OCI-LY7 (cell line): ENCODE data around the gene CDKN2C. TPM values are rescaled to one million over a fixed set of nuclear protein-coding genes. Genes with fewer than 3 reads are reported as not detected.

Source experiments
- BruUV-seq: library from RNA; stranded (reverse); fragments of 400-500 nt; replicated peaks from 2 replicates; lab custom pipeline; 2021; lab: Mats Ljungman, UMichigan
- CTCF ChIA-PET: fragments of 300-600 bp; sonication (Branson Sonifier 250); formaldehyde crosslinking; loops from one replicate; lab custom pipeline; 2022; ENCODE audit warnings: antibody characterized with exemption; ENCODE audit not compliant: unreplicated experiment; lab: Charles Lee
- POLR2A ChIA-PET: fragments of 300-600 bp; sonication (Branson Sonifier 250); formaldehyde crosslinking; loops from one replicate; lab custom pipeline; 2022; ENCODE audit warnings: antibody characterized with exemption; lab: Charles Lee
- DNase-seq: peaks from one replicate; pipeline ENCODE4 v3.0.0-alpha.2; 2015; ENCODE audit warnings: low spot score
- H2AFZ ChIP-seq: fragments of 200-600 bp; sonication (generic), shearing (Covaris generic); 2 replicates; pipeline ENCODE4 v1.6.1; 2014; ENCODE audit warnings: mild to moderate bottlenecking, antibody characterized with exemption, low read length, moderate library complexity
- H3K27ac ChIP-seq: fragments of 200-600 bp; sonication (generic); 2 replicates; pipeline ENCODE4 v1.5.1; 2014; ENCODE audit warnings: mixed run types, low read depth, mild to moderate bottlenecking, moderate library complexity, low read length, inconsistent platforms; ENCODE audit not compliant: poor library complexity, severe bottlenecking
- H3K36me3 ChIP-seq: fragments of 200-600 bp; sonication (generic); 2 replicates; pipeline ENCODE4 v1.6.1; 2014; ENCODE audit warnings: mild to moderate bottlenecking, antibody characterized with exemption, low read length, moderate library complexity, mixed read lengths; ENCODE audit not compliant: insufficient read depth
- H3K4me1 ChIP-seq: fragments of 200-600 bp; sonication (generic); 2 replicates; pipeline ENCODE4 v1.5.1; 2014; ENCODE audit warnings: mild to moderate bottlenecking, low read length; ENCODE audit not compliant: insufficient read depth, poor library complexity, severe bottlenecking
- H3K4me2 ChIP-seq: fragments of 200-600 bp; sonication (generic); 2 replicates; pipeline ENCODE4 v1.6.1; 2014; ENCODE audit warnings: mild to moderate bottlenecking, low read length
- H3K4me3 ChIP-seq: fragments of 200-600 bp; sonication (generic); 2 replicates; pipeline ENCODE4 v1.5.1; 2014; ENCODE audit warnings: mild to moderate bottlenecking, low read depth, low read length; ENCODE audit not compliant: poor library complexity, severe bottlenecking
- H3K79me2 ChIP-seq: fragments of 200-600 bp; sonication (generic); 2 replicates; pipeline ENCODE4 v1.6.1; 2016; ENCODE audit warnings: low read depth, mild to moderate bottlenecking, low read length, moderate library complexity, mixed read lengths; ENCODE audit not compliant: insufficient read depth
- H3K9me2 ChIP-seq: fragments of 200-600 bp; sonication (generic); 2 replicates; pipeline ENCODE4 v1.6.1; 2016; ENCODE audit warnings: mild to moderate bottlenecking, low read length, mixed read lengths; ENCODE audit not compliant: insufficient read depth
- H3K9me3 ChIP-seq: fragments of 200-600 bp; sonication (generic); 2 replicates; pipeline ENCODE4 v1.6.1; 2014; ENCODE audit warnings: mild to moderate bottlenecking, mixed run types, low read length, mixed read lengths
- H4K20me1 ChIP-seq: fragments of 200-600 bp; sonication (generic); 2 replicates; pipeline ENCODE4 v1.6.1; 2014; ENCODE audit warnings: mild to moderate bottlenecking, antibody characterized with exemption, low read length, moderate library complexity, mixed read lengths; ENCODE audit not compliant: insufficient read depth
- CTCF ChIP-seq: fragments of 200-600 bp; sonication (generic); conservative IDR thresholded peaks from 2 replicates; pipeline ENCODE4 v1.5.1; 2014; ENCODE audit warnings: mild to moderate bottlenecking, antibody characterized with exemption, low read length, moderate library complexity, mixed read lengths
- EZH2phosphoT487 ChIP-seq: fragments of 200-600 bp; sonication (generic); IDR thresholded peaks from 2 replicates; pipeline ENCODE4 v1.6.1; 2018; ENCODE audit warnings: low read depth, borderline replicate concordance, mild to moderate bottlenecking, mixed run types, antibody characterized with exemption, low read length, moderate library complexity, mixed read lengths
- intact Hi-C: fragments of 100-400 bp; cut with micrococcal nuclease; formaldehyde crosslinking; loops from one replicate; pipeline ENCODE4 v1.10.0; 2022; ENCODE audit not compliant: unreplicated experiment
- total RNA-seq, 2 experiments: library from RNA; depleted of rRNA in 1 of 2; stranded (reverse); fragments of >200 nt in 1 of 2; shearing (Covaris generic) in 1 of 2; gene quantifications; 2 replicates each; pipeline ENCODE4 v1.2.3, GENCODE V29; 2014 to 2022

Gene CDKN2C
- total RNA-seq, 2 experiments from 2014 or later, result 46.6 to 71.0 TPM

- DNase-seq, result no peak
- ChIA-PET CTCF (no interaction called here), POLR2A (interaction anchor here (0.7 to 1.8 kb wide), 2 partner anchors 10 to 543 kb away, joined by 3 to 6 read pairs; no protein-coding TSS in a partner anchor)
- no peaks in the 10 kb centered on the region for H3K9me2 ChIP-seq
- H3K4me3 ChIP-seq, result no peak overlapping the region
- H3K27ac ChIP-seq, result no peak overlapping the region
- H3K4me1 ChIP-seq, result peaks cover 4% of the 10 kb centered on the region
- peaks cover 94% of the 10 kb centered on the region for H3K79me2 ChIP-seq
- intact Hi-C loops, result no loop called here
- H3K4me2 ChIP-seq, result no peak overlapping the region
- no peak overlapping the region for H2AFZ ChIP-seq
- peaks cover 61% of the 10 kb centered on the region for H3K36me3 ChIP-seq
- H3K9me3 ChIP-seq, result no peaks in the 10 kb centered on the region
- no TSS peak for BruUV-seq
- no peaks in the 10 kb centered on the region; the same call in none of the 2 replicates for H4K20me1 ChIP-seq
- no peak for TF ChIP-seq CTCF
- no peak for TF ChIP-seq EZH2phosphoT487
Measured at GRCh38 chr1:50940291-50940690, 29.8 kb upstream of the CDKN2C start.

- Histone ChIP-seq H3K9me2 (no peaks in the 10 kb centered on the region), H3K4me2 (no peak overlapping the region), H4K20me1 (peaks cover 14% of the 10 kb centered on the region; the same call in 1 of the 2 replicates), H3K4me3 (no peak overlapping the region), H3K4me1 (no peaks in the 10 kb centered on the region), H3K9me3 (no peaks in the 10 kb centered on the region), H3K79me2 (peaks cover 94% of the 10 kb centered on the region), H3K36me3 (peaks cover 56% of the 10 kb centered on the region), H2AFZ (no peak overlapping the region), H3K27ac (no peak overlapping the region)
- TF ChIP-seq EZH2phosphoT487, result no peak
- no peak for TF ChIP-seq CTCF
- BruUV-seq, result no TSS peak
- ChIA-PET POLR2A (no interaction called here), CTCF (no interaction called here)
- no peak for DNase-seq
- intact Hi-C loops, result no loop called here
Measured at GRCh38 chr1:50942334-50942733, 27.7 kb upstream of the CDKN2C start.

- H3K27ac ChIP-seq, result no peak overlapping the region
- H3K4me1 ChIP-seq, result no peaks in the 10 kb centered on the region
- ChIA-PET CTCF (no interaction called here), POLR2A (interaction anchor here (2.1 kb wide), 1 partner anchor 15 kb away, joined by 7 read pairs; no protein-coding TSS in a partner anchor)
- peaks cover 71% of the 10 kb centered on the region for H3K36me3 ChIP-seq
- H3K4me3 ChIP-seq, result no peak overlapping the region
- peaks cover 19% of the 10 kb centered on the region for H4K20me1 ChIP-seq
- intact Hi-C loops, result no loop called here
- no peaks in the 10 kb centered on the region for H3K9me2 ChIP-seq
- TF ChIP-seq EZH2phosphoT487, result no peak
- no peak for TF ChIP-seq CTCF
- no peak for DNase-seq
- peaks cover 89% of the 10 kb centered on the region for H3K79me2 ChIP-seq
- H2AFZ ChIP-seq, result no peak overlapping the region
- no peaks in the 10 kb centered on the region for H3K9me3 ChIP-seq
- no TSS peak for BruUV-seq
- H3K4me2 ChIP-seq, result no peak overlapping the region
Measured at GRCh38 chr1:50949286-50949982, 20.6 kb upstream of the CDKN2C start.
